HL-60/S4 (cell line): ENCODE measurements around the gene ARAP1.

Experiments used
- in situ Hi-C: fragments of 300-500 bp; cut with MboI; formaldehyde crosslinking; loops from 2 replicates; pipeline ENCODE4 v1.14.3; 2022; ENCODE audit warnings: low sequenced_read_pairs

Gene ARAP1

GRCh38 chr11:72764503-72764902, 12.3 kb upstream of the ARAP1 start:
- in situ Hi-C loops = no loop called here

DNA sequence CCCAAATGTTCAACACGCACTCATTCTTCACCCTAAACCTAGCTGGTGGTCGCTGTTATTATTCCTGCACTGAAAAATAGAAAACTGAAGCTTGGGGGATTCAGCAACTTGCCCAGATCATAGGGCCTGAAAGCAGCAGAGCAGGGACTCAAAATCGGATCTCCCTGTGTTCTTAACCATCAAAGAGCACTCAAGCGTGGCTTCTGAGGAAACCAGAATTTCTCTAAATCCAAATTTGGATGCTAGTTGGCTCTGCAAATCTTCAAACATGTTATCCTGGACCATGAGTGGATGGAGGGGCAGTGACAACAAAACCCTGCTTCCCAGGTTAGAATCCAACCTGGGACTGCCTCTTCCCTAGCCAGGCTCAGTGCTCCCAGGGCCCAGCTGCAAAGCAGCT, 11.6 kb upstream of the ARAP1 start:
- in situ Hi-C loops = no loop called here

DNA sequence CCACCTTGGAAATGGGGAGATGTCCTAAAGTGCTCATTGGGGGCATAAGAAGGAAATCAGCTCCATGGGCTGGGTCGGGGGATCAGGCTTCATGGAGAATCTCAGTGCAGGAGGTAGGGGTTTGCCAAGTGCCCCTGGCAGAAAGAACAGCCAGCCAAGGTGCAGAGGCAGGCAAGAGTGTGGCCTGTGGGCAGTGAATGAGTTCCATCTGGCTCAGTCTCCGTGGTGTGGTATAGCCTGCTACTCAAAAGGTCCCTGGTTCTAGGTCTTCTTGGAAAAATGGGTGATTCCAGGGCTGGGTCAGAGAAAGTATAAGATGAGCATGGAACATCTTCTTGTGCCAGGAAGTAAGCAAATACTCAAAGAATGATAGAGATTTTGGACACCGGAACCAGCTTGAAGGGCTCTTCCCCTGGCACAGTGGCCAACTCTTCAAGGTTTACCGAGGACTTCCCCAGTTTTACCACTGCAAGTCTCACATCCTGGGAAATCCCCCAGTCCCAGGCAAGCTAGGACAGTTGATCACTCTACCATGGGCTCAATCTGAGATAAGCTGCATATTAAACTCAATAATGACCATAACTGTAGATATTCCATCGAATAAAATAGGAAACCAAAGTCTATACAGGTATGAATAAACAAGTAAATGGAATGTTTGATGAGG, 10.6 kb upstream of the ARAP1 start:
- in situ Hi-C loops = no loop called here

- in situ Hi-C loops = no loop called here
These were observed 8.6 kb upstream of the ARAP1 start for GRCh38 chr11:72760539-72761405.

DNA sequence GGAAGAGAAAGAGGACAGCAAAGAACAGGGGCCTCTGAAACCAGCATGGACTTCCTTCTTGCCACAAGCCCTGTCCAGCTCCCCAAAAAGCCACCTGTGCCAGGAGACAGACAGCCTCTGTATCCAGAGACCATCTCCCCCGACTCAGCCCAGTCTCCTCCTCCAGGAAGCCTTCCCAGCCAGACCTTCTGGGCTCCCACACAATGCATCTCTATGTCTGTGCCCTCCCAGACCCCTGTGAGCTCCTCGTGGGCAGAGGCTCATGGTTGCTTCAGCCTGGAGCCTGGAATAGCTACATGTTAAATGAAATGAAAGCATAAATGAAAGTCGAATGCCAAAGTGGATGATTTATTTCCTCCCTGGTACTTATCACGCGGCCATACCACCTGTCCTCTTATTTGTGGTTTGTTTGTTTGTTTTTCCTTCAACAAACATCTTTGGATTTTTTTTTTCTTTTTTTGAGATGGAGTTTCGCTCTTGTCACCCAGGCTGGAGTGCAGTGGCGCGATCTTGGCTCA, 7.3 kb upstream of the ARAP1 start:
- in situ Hi-C loops = no loop called here

DNA sequence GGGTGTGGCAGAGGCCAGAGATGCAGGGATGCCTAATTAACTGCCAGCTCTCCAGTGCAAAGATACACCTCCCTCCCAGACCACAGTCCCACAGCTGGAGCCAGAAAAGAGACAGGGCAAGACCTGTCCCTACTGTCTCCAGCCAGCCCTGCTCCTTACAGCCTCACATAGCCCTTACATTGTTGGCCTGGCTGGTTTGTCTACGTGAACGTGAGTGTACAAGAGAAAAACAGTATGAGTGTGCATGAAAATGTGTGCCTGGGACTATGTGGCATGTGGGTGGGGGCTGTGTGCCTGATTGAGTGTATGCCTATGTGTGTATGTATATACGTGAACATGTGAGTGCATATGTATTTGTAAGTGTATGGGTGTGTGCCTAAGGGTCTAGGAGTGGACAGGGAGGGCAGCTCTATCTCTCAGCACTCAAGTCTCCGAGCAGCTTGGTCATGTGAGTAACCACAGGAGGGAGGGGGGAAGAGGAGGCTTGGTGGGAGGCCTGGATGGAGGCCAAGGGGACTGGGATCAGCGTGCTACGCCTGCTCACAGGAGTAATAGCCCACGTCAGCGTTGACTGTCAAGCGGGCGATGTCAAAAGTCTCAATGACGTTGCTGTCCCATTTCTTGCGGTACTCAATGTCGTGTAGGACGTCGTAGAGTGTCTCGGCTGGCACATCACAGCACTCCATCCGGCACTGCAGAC, 6.6 kb upstream of the ARAP1 start:
- in situ Hi-C loops = no loop called here

GRCh38 chr11:72758304-72758689, 6.1 kb upstream of the ARAP1 start:
- in situ Hi-C loops = no loop called here

DNA sequence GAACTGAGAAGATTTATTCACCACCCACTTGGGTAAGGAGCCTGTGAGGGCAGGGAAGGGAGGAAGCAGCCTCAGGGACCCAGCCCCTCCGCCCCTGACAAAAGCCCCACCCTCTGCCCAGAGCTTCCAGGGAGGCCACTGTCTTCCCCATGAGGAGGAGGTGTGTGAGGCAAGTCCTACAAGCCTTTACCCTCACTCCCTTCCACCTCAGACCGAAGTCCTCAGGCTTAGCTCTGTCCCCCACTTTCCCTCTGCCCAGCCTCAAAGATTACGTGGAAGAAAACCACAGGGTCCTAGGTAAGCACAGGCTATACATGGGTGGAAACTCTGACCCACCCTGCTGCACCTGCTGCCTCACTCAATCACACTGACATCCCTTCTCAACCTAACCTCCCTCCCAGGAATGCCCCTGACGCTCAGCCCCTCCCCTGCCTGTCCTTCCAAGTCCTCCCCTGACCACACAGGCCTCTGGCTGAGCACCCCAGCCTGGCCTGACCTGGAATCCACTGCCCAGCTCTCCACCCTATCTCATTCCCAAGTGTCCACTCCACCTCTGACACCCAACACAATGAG, 3.6 kb upstream of the ARAP1 start:
- in situ Hi-C loops = no loop called here

DNA sequence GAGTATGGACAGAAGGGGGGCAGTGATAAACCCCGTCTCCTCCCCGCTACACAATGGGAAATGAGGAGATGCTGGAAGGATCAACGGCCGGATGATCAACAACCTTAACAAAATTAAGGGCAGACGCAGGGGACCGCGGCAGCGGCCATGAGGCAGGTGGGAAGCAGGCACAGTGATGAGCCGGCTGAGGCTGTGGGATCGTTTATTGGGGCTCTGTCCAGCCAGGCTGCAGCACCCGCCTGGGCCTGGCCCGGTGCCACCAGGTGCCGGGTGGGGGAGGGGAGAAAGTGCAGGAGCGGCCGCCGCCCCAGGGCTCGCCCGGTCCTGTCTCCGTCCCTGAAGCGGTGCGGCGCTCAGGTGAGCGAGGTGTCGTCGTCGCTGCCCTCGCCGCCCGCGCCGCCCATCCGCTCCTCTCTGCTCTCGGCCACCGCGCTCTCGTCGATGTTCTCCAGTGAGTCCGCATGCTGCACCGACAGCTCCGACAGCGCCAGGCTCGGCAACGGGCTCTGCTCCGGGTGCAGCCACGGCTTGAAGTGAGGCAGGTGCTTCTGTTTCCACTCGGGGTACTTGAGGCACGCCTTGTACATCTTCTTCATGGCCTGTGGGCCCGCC, 2.4 kb upstream of the ARAP1 start:
- in situ Hi-C loops = no loop called here

DNA sequence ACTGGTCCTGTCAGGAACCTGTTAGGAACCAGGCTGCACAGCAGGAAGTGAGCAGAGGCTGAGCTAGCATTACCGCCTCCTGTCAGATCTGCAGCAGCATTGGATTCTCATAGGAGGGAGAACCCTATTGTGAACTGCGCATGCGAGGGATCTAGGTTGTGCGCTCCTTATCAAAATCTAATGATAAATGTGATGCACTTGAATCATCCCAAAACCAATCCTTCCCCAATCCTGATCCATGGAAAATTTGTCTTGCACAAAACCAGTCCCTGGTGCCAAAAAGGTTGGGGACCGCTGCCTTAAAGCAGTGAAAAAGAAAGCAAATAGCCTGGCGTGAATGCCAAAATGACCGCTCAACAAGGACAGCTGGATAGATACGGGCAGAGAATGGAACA, 1.9 kb upstream of the ARAP1 start:
- in situ Hi-C loops = no loop called here

- in situ Hi-C loops = no loop called here
These were observed 1.3 kb upstream of the ARAP1 start for GRCh38 chr11:72753341-72754148.

GRCh38 chr11:72751116-72752087, 806 bp downstream of the ARAP1 start:
- in situ Hi-C loops = no loop called here

- in situ Hi-C loops = no loop called here
These were observed 1.6 kb downstream of the ARAP1 start for GRCh38 chr11:72750556-72751115.

- in situ Hi-C loops = no loop called here
These were observed 2.1 kb downstream of the ARAP1 start for GRCh38 chr11:72750086-72750485.

GRCh38 chr11:72747289-72747855, 4.8 kb downstream of the ARAP1 start:
- in situ Hi-C loops = no loop called here

DNA sequence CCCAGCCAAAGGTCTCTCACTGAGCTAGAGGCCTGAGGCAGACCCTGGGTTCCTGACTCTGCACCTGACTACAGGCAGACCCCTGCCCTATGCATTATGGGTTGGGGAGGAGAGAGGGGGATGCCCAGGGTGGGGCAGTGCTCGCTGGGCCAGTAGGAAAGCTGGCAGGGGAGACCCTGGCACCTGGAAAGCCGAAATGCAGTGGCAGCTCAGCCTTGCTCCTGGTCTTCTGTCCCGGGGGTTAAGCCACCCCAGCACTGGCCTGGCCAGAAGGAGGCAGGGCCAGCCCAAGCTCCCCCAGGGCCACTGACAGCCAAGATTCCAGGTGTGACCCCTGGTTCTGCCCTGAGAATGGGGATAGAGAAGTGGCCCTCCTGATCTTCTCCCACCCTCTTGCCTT, 5.4 kb downstream of the ARAP1 start:
- in situ Hi-C loops = no loop called here

- in situ Hi-C loops = no loop called here
These were observed 6.2 kb downstream of the ARAP1 start for GRCh38 chr11:72745925-72746550.

DNA sequence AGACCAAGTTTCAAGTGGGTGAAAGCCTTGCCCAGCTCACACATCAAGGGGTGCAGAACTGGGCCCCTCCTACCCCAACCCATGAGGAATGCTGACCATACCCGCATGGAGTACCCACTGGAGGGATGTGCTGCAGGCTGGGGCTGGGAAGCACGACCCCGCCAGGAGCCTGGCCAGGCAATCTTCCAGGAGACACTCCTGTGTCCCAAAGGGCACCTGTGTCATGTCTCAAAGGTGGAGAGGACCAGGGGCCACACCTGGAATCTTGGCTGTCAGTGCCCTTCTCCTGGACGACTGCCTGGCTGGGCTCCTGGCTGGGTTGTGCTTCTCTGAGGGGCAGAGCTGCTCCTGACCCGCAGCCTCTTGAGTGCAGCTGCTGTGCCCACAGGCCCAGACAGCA, 6.7 kb downstream of the ARAP1 start:
- in situ Hi-C loops = no loop called here
